Activated B cell treated with CpG ODN at 0.5 μM for 24 hours (primary cell): ENCODE data around the gene ENTPD1. TPM values are rescaled to one million over a fixed set of nuclear protein-coding genes. Genes with fewer than 3 reads are reported as not detected.

Experiments used
- ATAC-seq: fragments of 200-7000 bp; cut with Tn5 transposase; one replicate; pipeline ENCODE4 v1.10.0; 2021; ENCODE audit warnings: low read depth, mild to moderate bottlenecking, moderate library complexity
- CTCF ChIA-PET: fragments of 350-600 bp; sonication (Branson Sonifier 250); formaldehyde crosslinking; loops from one replicate; lab custom pipeline; 2021; ENCODE audit warnings: antibody characterized with exemption; lab: Charles Lee
- POLR2A ChIA-PET: fragments of 350-600 bp; sonication (Branson Sonifier 250); formaldehyde crosslinking; loops from one replicate; lab custom pipeline; 2021; ENCODE audit warnings: antibody characterized with exemption; lab: Charles Lee
- DNase-seq: peaks from one replicate; pipeline ENCODE4 v3.0.0; 2022
- H3K27ac Mint-ChIP-seq: one replicate; pipeline ENCODE4 v1.8.0; 2020; ENCODE audit warnings: mixed read lengths
- H3K27me3 Mint-ChIP-seq: one replicate; pipeline ENCODE4 v1.8.0; 2021; ENCODE audit warnings: mixed read lengths
- H3K36me3 Mint-ChIP-seq: one replicate; pipeline ENCODE4 v1.8.0; 2021; ENCODE audit warnings: low read depth, mixed read lengths
- H3K4me1 Mint-ChIP-seq: one replicate; pipeline ENCODE4 v1.8.0; 2021; ENCODE audit warnings: mixed read lengths
- H3K4me3 Mint-ChIP-seq: one replicate; pipeline ENCODE4 v1.8.0; 2020; ENCODE audit warnings: mild to moderate bottlenecking, mixed read lengths
- H3K9me3 Mint-ChIP-seq: one replicate; pipeline ENCODE4 v1.8.0; 2020; ENCODE audit warnings: mixed read lengths
- intact Hi-C: fragments of 100-400 bp; cut with micrococcal nuclease; formaldehyde crosslinking; loops from one replicate; pipeline ENCODE4 v1.15.1; 2024
- total RNA-seq: library from RNA; stranded (reverse); gene quantifications from 2 replicates; pipeline ENCODE4 v1.2.3, GENCODE V29; 2022
- TF ChIP-seq, protein P1 (sequence below): fragments of 200-600 bp; IDR thresholded peaks from one replicate; pipeline ENCODE4 v1.8.0; 2022; ENCODE audit warnings: antibody characterized with exemption, mild to moderate bottlenecking

ENTPD1 gene
- total RNA-seq, 1 donor from 2014 or later, result 187 TPM

DNA sequence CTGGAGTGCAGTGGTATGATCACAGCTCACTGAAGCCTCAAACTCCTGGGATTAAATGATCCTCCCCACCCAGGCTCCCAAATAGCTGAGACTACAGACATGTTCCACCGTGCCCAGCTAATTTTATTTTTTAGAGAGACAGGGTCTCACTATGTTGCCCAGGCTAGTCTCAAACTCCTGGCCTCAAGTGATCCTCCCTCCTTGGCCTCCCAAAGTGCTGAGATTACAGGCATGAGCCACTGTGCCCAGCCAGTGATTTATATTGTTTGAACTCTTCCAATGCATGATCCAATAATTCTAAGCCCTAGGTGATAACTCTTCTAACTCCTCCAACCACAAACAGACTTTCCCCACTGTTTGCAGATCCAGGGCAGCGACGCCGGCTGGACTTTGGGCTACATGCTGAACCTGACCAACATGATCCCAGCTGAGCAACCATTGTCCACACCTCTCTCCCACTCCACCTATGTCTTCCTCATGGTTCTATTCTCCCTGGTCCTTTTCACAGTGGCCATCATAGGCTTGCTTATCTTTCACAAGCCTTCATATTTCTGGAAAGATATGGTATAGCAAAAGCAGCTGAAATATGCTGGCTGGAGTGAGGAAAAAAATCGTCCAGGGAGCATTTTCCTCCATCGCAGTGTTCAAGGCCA, 110.0 kb downstream of the ENTPD1 start:
- intact Hi-C loops, result loop anchor here (1.0 to 5.0 kb wide), 7 partner anchors 24 to 436 kb away; partner anchors contain the start of gene ALDH18A1
- Mint-ChIP-seq H3K36me3 (peaks cover 77% of the 10 kb centered on the region), H3K9me3 (no peaks in the 10 kb centered on the region), H3K4me3 (no peak overlapping the region), H3K27ac (peak overlapping the region; percentile 89), H3K4me1 (peaks cover 25% of the 10 kb centered on the region), H3K27me3 (no peaks in the 10 kb centered on the region)
- DNase-seq, result no peak
- ChIA-PET POLR2A (interaction anchor here (0.7 to 3.0 kb wide), 13 partner anchors 17 to 176 kb away, joined by 3 to 64 read pairs (median 5); partner anchors contain the start of genes CC2D2B, ENTPD1 and TCTN3), CTCF (interaction anchor here (0.6 to 3.8 kb wide), 26 partner anchors 8 to 264 kb away, joined by 3 to 171 read pairs (median 4); partner anchors contain the start of genes ENTPD1 and TCTN3)
- TF ChIP-seq, protein P1, sequence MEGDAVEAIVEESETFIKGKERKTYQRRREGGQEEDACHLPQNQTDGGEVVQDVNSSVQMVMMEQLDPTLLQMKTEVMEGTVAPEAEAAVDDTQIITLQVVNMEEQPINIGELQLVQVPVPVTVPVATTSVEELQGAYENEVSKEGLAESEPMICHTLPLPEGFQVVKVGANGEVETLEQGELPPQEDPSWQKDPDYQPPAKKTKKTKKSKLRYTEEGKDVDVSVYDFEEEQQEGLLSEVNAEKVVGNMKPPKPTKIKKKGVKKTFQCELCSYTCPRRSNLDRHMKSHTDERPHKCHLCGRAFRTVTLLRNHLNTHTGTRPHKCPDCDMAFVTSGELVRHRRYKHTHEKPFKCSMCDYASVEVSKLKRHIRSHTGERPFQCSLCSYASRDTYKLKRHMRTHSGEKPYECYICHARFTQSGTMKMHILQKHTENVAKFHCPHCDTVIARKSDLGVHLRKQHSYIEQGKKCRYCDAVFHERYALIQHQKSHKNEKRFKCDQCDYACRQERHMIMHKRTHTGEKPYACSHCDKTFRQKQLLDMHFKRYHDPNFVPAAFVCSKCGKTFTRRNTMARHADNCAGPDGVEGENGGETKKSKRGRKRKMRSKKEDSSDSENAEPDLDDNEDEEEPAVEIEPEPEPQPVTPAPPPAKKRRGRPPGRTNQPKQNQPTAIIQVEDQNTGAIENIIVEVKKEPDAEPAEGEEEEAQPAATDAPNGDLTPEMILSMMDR, result no peak
- ATAC-seq, result no peak

- Mint-ChIP-seq H3K4me3 (no peak overlapping the region), H3K9me3 (no peaks in the 10 kb centered on the region), H3K27me3 (no peaks in the 10 kb centered on the region), H3K4me1 (peaks cover 25% of the 10 kb centered on the region), H3K27ac (no peak overlapping the region), H3K36me3 (peaks cover 72% of the 10 kb centered on the region)
- TF ChIP-seq, protein P1, result no peak
- ChIA-PET POLR2A (interaction anchor here (3.0 kb wide), 1 partner anchor 172 kb away, joined by 64 read pairs; the partner anchor contains the start of gene TCTN3), CTCF (interaction anchor here (1.8 to 3.8 kb wide), 3 partner anchors 17 to 175 kb away, joined by 6 to 171 read pairs (median 80); partner anchors contain the start of gene TCTN3)
- intact Hi-C loops, result loop anchor here (5.0 kb wide), 1 partner anchor 239 kb away; no protein-coding TSS in a partner anchor
- ATAC-seq (no peak), DNase-seq (no peak)
Observed at GRCh38 chr10:95866467-95866842, 110.5 kb downstream of the ENTPD1 start.

GRCh38 chr10:95867866-95868265, 111.9 kb downstream of the ENTPD1 start:
- TF ChIP-seq, protein P1, result no peak
- no peaks in the 10 kb centered on the region for H3K27me3 Mint-ChIP-seq
- H3K27ac Mint-ChIP-seq, result no peak overlapping the region
- intact Hi-C loops, result loop anchor here (5.0 kb wide), 1 partner anchor 241 kb away; no protein-coding TSS in a partner anchor
- DNase-seq (no peak), ATAC-seq (no peak)
- peaks cover 72% of the 10 kb centered on the region for H3K36me3 Mint-ChIP-seq
- no peak overlapping the region for H3K4me3 Mint-ChIP-seq
- ChIA-PET POLR2A (interaction anchor here (0.6 kb wide), 1 partner anchor 11 kb away, joined by 5 read pairs; no protein-coding TSS in a partner anchor), CTCF (interaction anchor here (1.2 kb wide), 1 partner anchor 174 kb away, joined by 4 read pairs; the partner anchor contains the start of gene TCTN3)
- no peaks in the 10 kb centered on the region for H3K9me3 Mint-ChIP-seq
- peaks cover 25% of the 10 kb centered on the region for H3K4me1 Mint-ChIP-seq

DNA sequence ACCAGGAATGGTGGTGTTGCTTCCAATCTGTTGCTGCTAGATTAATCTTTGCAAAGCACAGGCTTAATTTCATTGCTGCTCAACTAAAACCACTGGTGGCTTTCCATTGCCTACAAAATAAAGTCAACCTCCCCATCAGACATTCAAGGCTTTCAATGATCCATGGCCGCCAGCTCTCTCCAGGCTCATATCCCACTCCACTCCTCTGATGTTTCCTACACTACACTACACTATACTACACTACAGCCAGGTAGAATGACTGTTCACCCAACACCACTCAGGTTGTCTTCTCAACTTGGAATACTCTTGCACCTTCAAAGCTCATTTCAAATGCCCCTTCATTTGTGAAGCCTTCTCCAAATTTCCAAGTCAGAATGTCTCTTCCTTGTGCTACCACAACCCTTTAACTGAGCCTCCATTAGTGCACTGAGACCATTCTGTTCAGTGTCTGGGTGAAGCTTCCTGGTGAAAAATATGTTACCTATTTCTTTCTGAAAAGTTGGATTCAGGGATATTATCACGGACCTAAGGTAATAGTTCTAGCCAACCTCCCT, 116.3 kb downstream of the ENTPD1 start:
- Mint-ChIP-seq H3K36me3 (peaks cover 66% of the 10 kb centered on the region), H3K4me1 (peaks cover 10% of the 10 kb centered on the region), H3K27me3 (no peaks in the 10 kb centered on the region), H3K4me3 (no peak overlapping the region), H3K9me3 (no peaks in the 10 kb centered on the region), H3K27ac (peak overlapping the region; percentile 0)
- TF ChIP-seq, protein P1, result no peak
- intact Hi-C loops, result no loop called here
- ChIA-PET CTCF (interaction anchor here (1.0 to 2.8 kb wide), 2 partner anchors 31 to 179 kb away, joined by 3 to 13 read pairs; partner anchors contain the start of gene TCTN3), POLR2A (interaction anchor here (0.6 kb wide), 1 partner anchor 19 kb away, joined by 3 read pairs; no protein-coding TSS in a partner anchor)
- ATAC-seq (no peak), DNase-seq (no peak)
